Small intestine (tissue), 7 donors: ENCODE data around the gene C3orf85. TPM values are rescaled to one million over a fixed set of nuclear protein-coding genes. Genes with fewer than 3 reads are reported as not detected.
A peak's percentile ranks its signal among the peaks of the same experiment; 100 is the strongest.

Experiments used
- DNase-seq, 2 donors: peaks; one replicate each; pipeline versions ENCODE4 v3.0.0 to v3.0.0-alpha.2; 2013
- FAIRE-seq: peaks from 2 replicates; lab custom pipeline; 2012; peaks lifted over from hg19 to GRCh38; lab: Jason Lieb, UNC
- H3K27ac ChIP-seq, 3 donors: one replicate each; pipeline ENCODE4 v1.5.1; 2013; ENCODE audit warnings: low read length in 2 of 3, mild to moderate bottlenecking in 2 of 3, control low read depth in 1 of 3, inconsistent platforms in 1 of 3, low read depth in 1 of 3, moderate library complexity in 1 of 3
- H3K27me3 ChIP-seq, 3 donors: one replicate each; pipeline ENCODE4 v1.6.1; 2013; ENCODE audit warnings: low read length in 3 of 3, inconsistent platforms in 1 of 3; ENCODE audit not compliant: control insufficient read depth in 3 of 3, insufficient read depth in 3 of 3
- H3K36me3 ChIP-seq, 3 donors: one replicate each; pipeline ENCODE4 v1.6.1; 2013; ENCODE audit warnings: low read length in 3 of 3, inconsistent platforms in 1 of 3, low read depth in 1 of 3, mild to moderate bottlenecking in 1 of 3, moderate library complexity in 1 of 3; ENCODE audit not compliant: control insufficient read depth in 3 of 3, insufficient read depth in 2 of 3
- H3K4me1 ChIP-seq, 3 donors: one replicate each; pipeline ENCODE4 v1.6.1; 2013; ENCODE audit warnings: low read length in 2 of 3, inconsistent platforms in 1 of 3, low read depth in 1 of 3, mild to moderate bottlenecking in 1 of 3, moderate library complexity in 1 of 3; ENCODE audit not compliant: control insufficient read depth in 3 of 3, insufficient read depth in 2 of 3
- H3K4me3 ChIP-seq, 3 donors: one replicate each; pipeline ENCODE4 v1.5.1; 2013; ENCODE audit warnings: low read length in 3 of 3, control low read depth in 1 of 3, inconsistent platforms in 1 of 3, low read depth in 1 of 3, mild to moderate bottlenecking in 1 of 3, moderate library complexity in 1 of 3
- H3K9me3 ChIP-seq, 2 donors: one replicate each; pipeline ENCODE4 v1.6.1; 2013; ENCODE audit warnings: low read depth in 1 of 2, low read length in 1 of 2; ENCODE audit not compliant: control insufficient read depth in 2 of 2, insufficient read depth in 1 of 2
- WGBS, 3 donors: extraction: QIAGEN DNeasy Blood & Tissue Kit; methylation state at CpG; one replicate each; pipeline ENCODE4 v1.1.7; 2013; 5-methylcytosine and 5-hydroxymethylcytosine counted together
- polyA plus RNA-seq, 4 donors: library from polyadenylated mRNA; stranded (reverse) in 3 of 4; unstranded in 1 of 4; fragments of 200-250 nt in 3 of 4; fragments of 120-200 nt in 1 of 4; gene quantifications; one replicate each; pipeline versions ENCODE4 v1.2.1 to v1.2.3, GENCODE V29; 2013
- donor health status: healthy with polysubstance abuse.
- donor health status: control.
- donor health status: control.
- donor health status: Bipolar disorder and iron deficiency.
- donor health status: healthy.

The C3orf85 gene
- polyA plus RNA-seq, 4 donors: 10.3 to 131 (median 107) TPM

DNA sequence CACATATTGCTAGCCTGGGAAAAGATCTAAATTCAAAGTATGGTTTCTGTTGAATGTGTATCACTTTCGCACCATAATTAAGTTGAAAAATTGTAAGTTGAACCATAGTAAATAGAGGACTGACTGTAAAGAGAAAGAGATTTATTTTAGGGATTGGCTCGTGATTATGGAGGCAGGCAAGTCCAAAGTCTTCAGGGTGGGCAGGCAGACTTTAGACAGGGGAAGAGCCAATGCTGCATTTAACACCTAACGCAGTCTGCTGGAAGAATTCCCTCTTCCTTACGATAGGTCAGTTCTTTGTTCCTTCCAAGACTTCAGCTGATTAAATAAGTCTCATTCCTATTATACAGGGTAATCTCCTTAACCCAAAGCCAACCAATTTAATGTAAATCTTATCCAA is 15.8 kb downstream of the C3orf85 start:
- peak overlapping the region in 1 of 3 donors; percentile 25 for H3K27ac ChIP-seq

DNA sequence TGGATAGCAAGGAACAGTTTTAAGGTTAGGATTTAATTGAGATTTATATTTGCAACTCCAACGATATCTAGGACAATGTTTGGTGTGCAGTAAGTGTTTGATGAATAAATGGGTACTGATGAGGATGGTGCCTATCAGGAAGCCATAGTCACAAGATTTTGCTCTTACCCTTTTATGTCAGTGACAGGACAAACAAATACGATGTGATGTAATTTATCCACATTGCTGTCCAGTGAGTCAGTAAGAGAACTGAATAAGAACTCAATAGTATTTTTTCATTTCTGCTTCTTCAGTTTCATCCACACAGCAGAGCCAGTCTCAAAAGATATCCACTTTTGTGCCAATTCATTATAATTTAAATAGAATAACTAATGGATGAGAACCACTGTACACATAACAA is 18.5 kb downstream of the C3orf85 start:
- no peak overlapping the region for H3K4me3 ChIP-seq
- H3K9me3 ChIP-seq: peaks cover 0 to 12% of the 10 kb centered on the region in 2 donors
- H3K4me1 ChIP-seq: peaks cover 0 to 12% (median 0%) of the 10 kb centered on the region in 3 donors
- no peak overlapping the region for H3K27ac ChIP-seq
- peaks cover 0 to 12% (median 0%) of the 10 kb centered on the region in 3 donors for H3K36me3 ChIP-seq
- 55 to 61% (median 55%) methylated on average over 2 of the region's 2 CpGs for WGBS, 3 donors
- no peak for DNase-seq
- FAIRE-seq: no peak
- no peaks in the 10 kb centered on the region for H3K27me3 ChIP-seq

More for the DNA sequence above, 15.8 kb downstream of the C3orf85 start:
- H3K36me3 ChIP-seq: peaks cover 0 to 12% (median 3%) of the 10 kb centered on the region in 3 donors
- DNase-seq: peak; percentile 25 to 39
- no peak overlapping the region for H3K4me3 ChIP-seq
- FAIRE-seq: no peak
- peaks cover 0 to 12% (median 4%) of the 10 kb centered on the region in 3 donors for H3K4me1 ChIP-seq
- no peaks in the 10 kb centered on the region for H3K27me3 ChIP-seq
- peaks cover 0 to 5% of the 10 kb centered on the region in 2 donors for H3K9me3 ChIP-seq
- WGBS, 3 donors: 28 to 70% (median 36%) methylated on average over 4 of the region's 4 CpGs

DNA sequence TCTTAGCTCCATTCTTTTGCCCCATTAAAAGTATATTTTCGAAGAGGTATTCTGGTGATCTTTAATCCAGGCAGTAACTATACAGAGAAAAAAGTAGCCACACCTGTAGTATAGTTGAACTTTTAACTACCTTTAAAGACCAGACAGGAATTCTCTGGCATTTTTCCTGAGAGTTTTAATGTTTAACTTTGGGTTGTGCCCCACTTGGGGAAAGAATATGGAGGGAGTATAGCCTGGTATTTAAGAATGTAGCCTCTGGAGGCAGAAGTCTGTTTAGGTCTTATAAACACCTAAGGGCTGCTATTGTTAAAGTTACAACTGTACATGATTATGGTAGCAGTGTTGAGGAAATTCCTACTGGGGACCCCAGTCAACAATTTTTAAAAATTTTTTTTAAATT is 19.3 kb downstream of the C3orf85 start:
- Histone ChIP-seq H3K9me3 (peaks cover 0 to 12% of the 10 kb centered on the region in 2 donors), H3K4me1 (peaks cover 0 to 16% (median 0%) of the 10 kb centered on the region in 3 donors), H3K27ac (peak overlapping the region in 1 of 3 donors; percentile 34), H3K36me3 (peaks cover 0 to 12% (median 0%) of the 10 kb centered on the region in 3 donors), H3K4me3 (no peak overlapping the region), H3K27me3 (no peaks in the 10 kb centered on the region)
- FAIRE-seq (no peak), DNase-seq (peak; percentile 51 to 59)
- WGBS, 3 donors: 6 to 48% (median 19%) methylated on average over 1 of the region's 1 CpG

DNA sequence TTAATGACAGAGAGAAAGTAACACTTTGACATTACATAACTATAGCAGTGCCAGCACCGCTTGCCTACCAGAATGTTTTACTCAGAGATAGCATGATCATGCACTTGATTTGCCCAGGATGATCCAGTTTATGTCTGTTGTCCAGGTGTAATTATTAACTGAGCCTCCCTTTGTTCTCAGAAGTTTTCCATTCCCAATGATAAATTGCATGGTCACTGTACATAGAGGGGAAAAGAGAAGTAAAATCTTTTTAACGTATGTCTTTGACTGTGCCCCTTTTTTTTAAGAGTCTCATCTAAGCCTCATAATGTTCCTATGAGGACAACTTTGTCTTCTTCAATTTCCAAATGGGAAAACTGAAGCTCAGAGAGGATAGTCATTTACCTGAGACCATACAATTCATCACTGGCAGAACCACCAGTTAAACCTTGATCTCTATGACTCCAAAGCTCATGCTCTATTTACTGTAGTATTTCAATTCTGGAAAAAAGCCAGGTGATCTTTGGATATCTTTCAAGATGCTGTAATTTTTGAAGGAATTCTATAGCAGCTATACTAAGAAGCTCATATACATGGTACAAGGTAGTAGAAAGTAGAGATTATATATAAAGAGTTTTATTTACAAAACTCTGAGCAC is 25.1 kb downstream of the C3orf85 start:
- WGBS, 3 donors: 8 to 27% (median 17%) methylated on average over 2 of the region's 2 CpGs
- H3K27ac ChIP-seq: peak overlapping the region in 1 of 3 donors; percentile 79
- DNase-seq: peak; percentile 89 to 92
- peaks cover 0 to 18% (median 0%) of the 10 kb centered on the region in 3 donors for H3K4me1 ChIP-seq
- peaks cover 0 to 2% (median 0%) of the 10 kb centered on the region in 3 donors for H3K36me3 ChIP-seq
- FAIRE-seq: no peak
- H3K9me3 ChIP-seq: peaks cover 0 to 6% of the 10 kb centered on the region in 2 donors
- H3K4me3 ChIP-seq: no peak overlapping the region
- H3K27me3 ChIP-seq: no peaks in the 10 kb centered on the region

DNA sequence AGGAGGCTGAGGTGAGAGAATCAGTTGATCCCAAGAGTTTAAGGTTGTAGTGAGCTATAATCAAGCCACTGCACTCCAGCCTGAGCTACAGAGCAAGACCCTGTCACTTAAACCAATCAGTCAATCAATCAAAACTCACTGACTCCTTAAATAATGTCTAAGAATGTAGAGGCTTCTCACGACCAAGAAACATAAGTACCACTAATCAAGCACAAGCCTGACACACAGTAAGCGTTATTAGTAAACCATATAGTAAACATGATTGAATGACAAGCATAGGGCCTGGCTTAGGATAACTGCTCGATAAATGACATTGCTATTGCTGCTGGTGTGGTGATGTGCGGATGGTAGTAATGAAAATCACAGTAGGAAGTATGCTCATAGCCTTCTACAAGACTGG is 29.4 kb downstream of the C3orf85 start:
- no peak for DNase-seq
- no peaks in the 10 kb centered on the region for H3K36me3 ChIP-seq
- H3K4me1 ChIP-seq: peaks cover 0 to 13% (median 0%) of the 10 kb centered on the region in 3 donors
- no peak for FAIRE-seq
- no peaks in the 10 kb centered on the region for H3K27me3 ChIP-seq
- no peak overlapping the region for H3K4me3 ChIP-seq
- H3K27ac ChIP-seq: no peak overlapping the region
- WGBS, 3 donors: 86 to 92% (median 86%) methylated on average over 4 of the region's 4 CpGs
- no peaks in the 10 kb centered on the region for H3K9me3 ChIP-seq

DNA sequence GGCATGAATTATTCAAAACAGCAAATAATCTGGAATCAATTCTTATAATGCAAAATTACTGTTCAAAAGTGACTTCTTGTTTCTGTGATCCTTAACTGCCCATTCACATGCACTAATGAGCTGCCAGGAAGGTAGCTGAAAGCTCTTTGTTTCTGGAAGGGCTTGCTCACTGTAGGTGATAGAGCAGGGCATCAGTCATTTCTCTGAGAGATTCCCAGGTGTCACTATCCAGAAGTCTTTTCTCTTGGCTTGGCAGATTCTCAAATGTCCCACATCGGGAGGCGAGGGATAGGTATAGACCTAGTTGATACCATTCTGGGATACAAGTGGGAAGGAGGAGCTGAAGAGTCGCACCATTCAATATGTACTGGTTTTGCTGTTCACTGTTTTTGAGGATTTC is 35.0 kb downstream of the C3orf85 start:
- Histone ChIP-seq H3K9me3 (no peaks in the 10 kb centered on the region), H3K4me1 (no peaks in the 10 kb centered on the region), H3K27me3 (no peaks in the 10 kb centered on the region), H3K27ac (no peak overlapping the region), H3K4me3 (no peak overlapping the region), H3K36me3 (no peaks in the 10 kb centered on the region)
- DNase-seq (no peak), FAIRE-seq (no peak)
- WGBS, 3 donors: 91 to 100% (median 94%) methylated on average over 3 of the region's 3 CpGs

DNA sequence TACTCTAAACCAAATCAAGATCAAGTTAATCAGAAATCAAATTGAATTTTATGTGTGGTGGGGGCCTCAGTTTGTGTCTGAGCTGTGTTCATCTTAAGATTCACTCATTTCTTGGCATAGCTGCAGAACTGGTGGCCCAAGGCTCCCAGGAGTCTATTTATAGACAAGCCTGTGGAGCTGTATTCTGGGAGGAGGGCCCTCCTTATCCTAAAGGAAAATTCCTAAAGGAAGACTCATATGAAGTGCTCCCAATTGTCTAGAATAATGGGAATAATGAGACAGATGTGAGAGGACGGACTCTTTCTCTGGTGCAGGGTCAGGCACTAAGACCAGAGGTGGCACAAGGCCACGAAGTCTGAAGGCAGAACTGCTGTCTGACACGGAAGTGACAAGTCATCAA is 38.9 kb downstream of the C3orf85 start:
- no peak for FAIRE-seq
- no peak overlapping the region for H3K4me3 ChIP-seq
- H3K27ac ChIP-seq: no peak overlapping the region
- no peaks in the 10 kb centered on the region for H3K36me3 ChIP-seq
- 75 to 88% (median 81%) methylated on average over 3 of the region's 3 CpGs for WGBS, 3 donors
- H3K4me1 ChIP-seq: no peaks in the 10 kb centered on the region
- DNase-seq: no peak
- no peaks in the 10 kb centered on the region for H3K9me3 ChIP-seq
- no peaks in the 10 kb centered on the region for H3K27me3 ChIP-seq

DNA sequence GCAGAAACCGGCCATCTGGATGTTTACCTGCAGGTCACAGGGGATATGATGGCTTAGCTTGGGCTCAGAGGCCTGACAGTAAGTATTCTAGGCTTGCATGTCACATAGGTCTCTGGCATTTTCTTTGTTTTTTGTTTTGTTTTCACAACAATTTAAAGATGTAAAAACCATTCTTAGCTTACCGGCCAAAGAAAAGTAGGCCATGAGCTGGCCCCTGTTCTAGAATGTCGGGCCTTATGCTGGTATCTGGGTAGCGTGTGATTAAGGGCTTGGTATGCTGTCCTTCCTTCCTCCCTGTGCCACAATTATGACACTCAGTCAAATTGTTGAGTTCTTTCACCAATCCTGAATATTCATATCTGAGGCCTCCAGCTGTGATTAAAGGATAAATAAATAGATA is 40.2 kb downstream of the C3orf85 start:
- FAIRE-seq (no peak), DNase-seq (no peak)
- H3K4me1 ChIP-seq: no peaks in the 10 kb centered on the region
- WGBS, 3 donors: 86 to 95% (median 92%) methylated on average over 4 of the region's 4 CpGs
- H3K27me3 ChIP-seq: no peaks in the 10 kb centered on the region
- H3K4me3 ChIP-seq: no peak overlapping the region
- H3K9me3 ChIP-seq: no peaks in the 10 kb centered on the region
- H3K27ac ChIP-seq: no peak overlapping the region
- H3K36me3 ChIP-seq: no peaks in the 10 kb centered on the region
